Neural cell (in vitro differentiated cells): Measurements from ENCODE around the gene BEX1. TPM values are rescaled to one million over a fixed set of nuclear protein-coding genes. Genes with fewer than 3 reads are reported as not detected.

Experiments
- H2AFZ ChIP-seq: fragments of 200-600, 300-800 bp; sonication (generic), shearing (Covaris generic); 2 replicates; pipeline ENCODE4 v1.6.0; 2014; ENCODE audit warnings: low read depth, mild to moderate bottlenecking, antibody characterized with exemption, low read length, moderate library complexity
- H3F3A ChIP-seq: fragments of 200-600 bp; shearing (Covaris generic); 2 replicates; pipeline ENCODE4 v1.6.1; 2016; ENCODE audit warnings: mild to moderate bottlenecking, moderate library complexity, mixed read lengths, antibody characterized with exemption, low read length; ENCODE audit not compliant: insufficient read depth, poor library complexity, severe bottlenecking
- H3K27ac ChIP-seq: fragments of 200-600, 300-800 bp; sonication (generic), shearing (Covaris generic); 2 replicates; pipeline ENCODE4 v1.5.1; 2014; ENCODE audit warnings: mild to moderate bottlenecking, low read length, moderate library complexity
- H3K27me3 ChIP-seq: fragments of 300-800, 200-600 bp; sonication (generic), shearing (Covaris generic); 2 replicates; pipeline ENCODE4 v1.6.0; 2014; ENCODE audit warnings: mild to moderate bottlenecking, low read depth, low read length, moderate library complexity; ENCODE audit not compliant: insufficient read depth
- H3K36me3 ChIP-seq: fragments of 300-800, 200-600 bp; sonication (generic), shearing (Covaris generic); 2 replicates; pipeline ENCODE4 v1.5.1; 2014; ENCODE audit warnings: mild to moderate bottlenecking, antibody characterized with exemption, low read length, moderate library complexity; ENCODE audit not compliant: insufficient read depth
- H3K4me2 ChIP-seq: fragments of 300-800, 200-600 bp; sonication (generic), shearing (Covaris generic); 2 replicates; pipeline ENCODE4 v1.6.0; 2014; ENCODE audit warnings: mild to moderate bottlenecking, low read length
- H3K4me3 ChIP-seq: fragments of 300-800, 200-600 bp; sonication (generic), shearing (Covaris generic); 2 replicates; pipeline ENCODE4 v1.5.1; 2014; ENCODE audit warnings: mild to moderate bottlenecking, low read length, moderate library complexity
- H3K79me2 ChIP-seq: fragments of 200-600 bp; shearing (Covaris generic); replicated peaks from 2 replicates; pipeline ENCODE4 v1.6.0; 2014; ENCODE audit warnings: mild to moderate bottlenecking, low read length, moderate library complexity; ENCODE audit not compliant: insufficient read depth
- H3K9ac ChIP-seq: fragments of 300-800, 200-600 bp; sonication (generic), shearing (Covaris generic); 2 replicates; pipeline ENCODE4 v1.6.1; 2016; ENCODE audit warnings: mild to moderate bottlenecking, low read length, mixed read lengths
- H3K9me2 ChIP-seq: fragments of 200-600 bp; shearing (Covaris generic); 2 replicates; pipeline ENCODE4 v1.6.1; 2016; ENCODE audit warnings: mild to moderate bottlenecking, low read length, mixed read lengths; ENCODE audit not compliant: insufficient read depth
- H3K9me3 ChIP-seq: fragments of 200-600, 300-800 bp; sonication (generic), shearing (Covaris generic); 2 replicates; pipeline ENCODE4 v1.6.1; 2016; ENCODE audit warnings: mild to moderate bottlenecking, mixed run types, low read length, moderate library complexity, mixed read lengths
- H4K20me1 ChIP-seq: fragments of 200-600 bp; shearing (Covaris generic); 2 replicates; pipeline ENCODE4 v1.6.1; 2016; ENCODE audit warnings: mild to moderate bottlenecking, mixed run types; ENCODE audit not compliant: insufficient read depth
- CTCF ChIP-seq: fragments of 450-650 bp; IDR thresholded peaks from 2 replicates; pipeline ENCODE4 v1.5.1; 2014; ENCODE audit warnings: antibody characterized with exemption, mild to moderate bottlenecking, moderate library complexity; ENCODE audit not compliant: poor library complexity, severe bottlenecking
- EP300 ChIP-seq: fragments of 450-650 bp; conservative IDR thresholded peaks from 2 replicates; pipeline ENCODE4 v1.6.1; 2014; ENCODE audit warnings: antibody characterized with exemption, mild to moderate bottlenecking, moderate library complexity; ENCODE audit not compliant: poor library complexity, severe bottlenecking
- EZH2 ChIP-seq: fragments of 200-600, 300-800 bp; shearing (Covaris generic), sonication (generic); IDR thresholded peaks from 2 replicates; pipeline ENCODE4 v1.6.1; 2014; ENCODE audit warnings: antibody characterized with exemption, low read length, borderline replicate concordance, mild to moderate bottlenecking; ENCODE audit not compliant: insufficient read depth, poor library complexity, severe bottlenecking
- MXI1 ChIP-seq: fragments of 450-650 bp; conservative IDR thresholded peaks from 2 replicates; pipeline ENCODE4 v1.6.1; 2014; ENCODE audit warnings: antibody characterized with exemption, mild to moderate bottlenecking; ENCODE audit not compliant: poor library complexity, severe bottlenecking
- POLR2AphosphoS5 ChIP-seq: IDR thresholded peaks from 2 replicates; pipeline ENCODE4 v1.6.1; 2012
- RAD21 ChIP-seq: fragments of 450-650 bp; conservative IDR thresholded peaks from 2 replicates; pipeline ENCODE4 v1.6.1; 2014; ENCODE audit warnings: antibody characterized with exemption, mild to moderate bottlenecking, moderate library complexity
- REST ChIP-seq: IDR thresholded peaks from 2 replicates; pipeline ENCODE4 v1.6.1; 2012; ENCODE audit warnings: borderline replicate concordance
- SMC3 ChIP-seq: fragments of 450-650 bp; conservative IDR thresholded peaks from 2 replicates; pipeline ENCODE4 v1.6.1; 2014; ENCODE audit warnings: antibody characterized with exemption, mild to moderate bottlenecking, moderate library complexity; ENCODE audit not compliant: poor library complexity
- TAF1 ChIP-seq: IDR thresholded peaks from 2 replicates; pipeline ENCODE4 v1.6.1; 2012; ENCODE audit warnings: low read depth
- polyA plus RNA-seq: library from polyadenylated mRNA; depleted of rRNA; stranded (reverse); fragments of >200 nt; gene quantifications from 2 replicates; pipeline ENCODE4 v1.2.3, GENCODE V29; 2014

Gene BEX1
- polyA plus RNA-seq, 1 donor from 2014 or later, result 1,035 TPM

GRCh38 chrX:103081051-103081450 lies 17.1 kb upstream of the BEX1 start (continued):
- TF ChIP-seq MXI1 (no peak), RAD21 (no peak), POLR2AphosphoS5 (no peak)

DNA sequence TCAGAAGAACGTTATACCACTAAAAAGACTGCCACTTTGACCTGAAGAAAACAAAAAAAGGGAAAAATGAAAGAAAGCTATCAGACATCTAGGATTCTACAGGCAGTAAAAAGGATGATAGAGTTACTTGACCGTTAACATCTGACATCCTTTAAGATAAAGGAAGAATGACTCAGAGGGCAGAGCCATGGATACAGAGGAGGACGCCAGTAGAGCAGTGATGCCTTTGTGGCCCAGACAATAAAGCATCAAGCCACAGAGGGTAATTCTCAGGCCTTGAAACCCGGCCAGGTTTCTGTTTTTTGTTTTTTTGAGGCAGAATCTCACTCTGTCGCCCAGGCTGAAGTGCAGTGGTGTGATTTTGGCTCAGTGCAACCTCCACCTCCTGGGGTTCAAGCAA lies 9.5 kb upstream of the BEX1 start:
- Histone ChIP-seq H3K36me3 (no peaks in the 10 kb centered on the region), H3K9ac (no peak overlapping the region), H3K27ac (no peak overlapping the region), H3K9me3 (no peaks in the 10 kb centered on the region), H3K4me3 (no peak overlapping the region), H3K79me2 (no peaks in the 10 kb centered on the region), H4K20me1 (no peaks in the 10 kb centered on the region), H2AFZ (no peak overlapping the region), H3K27me3 (no peaks in the 10 kb centered on the region), H3F3A (no peaks in the 10 kb centered on the region), H3K4me2 (no peak overlapping the region), H3K9me2 (no peaks in the 10 kb centered on the region)
- no peak for TF ChIP-seq EZH2
- no peak for TF ChIP-seq SMC3
- TF ChIP-seq POLR2AphosphoS5, result no peak
- no peak for TF ChIP-seq EP300
- no peak for TF ChIP-seq TAF1
- TF ChIP-seq MXI1, result no peak
- no peak for TF ChIP-seq CTCF

- no peak overlapping the region for H3K4me3 ChIP-seq
- H4K20me1 ChIP-seq, result no peaks in the 10 kb centered on the region
- H3K36me3 ChIP-seq, result no peaks in the 10 kb centered on the region
- no peak overlapping the region for H3K9ac ChIP-seq
- H2AFZ ChIP-seq, result no peak overlapping the region
- H3K9me2 ChIP-seq, result no peaks in the 10 kb centered on the region
- H3F3A ChIP-seq, result no peaks in the 10 kb centered on the region
- TF ChIP-seq EZH2 (no peak), MXI1 (no peak), REST (no peak), EP300 (no peak), TAF1 (no peak), POLR2AphosphoS5 (no peak), RAD21 (no peak), SMC3 (no peak)
- H3K27me3 ChIP-seq, result no peaks in the 10 kb centered on the region
- no peaks in the 10 kb centered on the region for H3K9me3 ChIP-seq
- H3K4me2 ChIP-seq, result no peak overlapping the region
- H3K27ac ChIP-seq, result no peak overlapping the region
- H3K79me2 ChIP-seq, result no peaks in the 10 kb centered on the region
Observed at GRCh38 chrX:103066606-103067005, 2.6 kb upstream of the BEX1 start.
